ENCODE measurements around the gene SPACA7.
"Not testable (repeated sequence)": the region's sequence is repeated elsewhere in the genome, so short reads cannot be mapped to it uniquely, and the experiment has no call there.

SPACA7 gene

GRCh38 chr13:112424098-112424497, 47.9 kb downstream of the SPACA7 start:
- no peak for DNase-seq (ENCODE audit: low read depth)

GRCh38 chr13:112428704-112429103, 52.5 kb downstream of the SPACA7 start:
- DNase-seq (ENCODE audit: low read depth), result no peak

- no peak for DNase-seq (ENCODE audit: low read depth)
These were observed 55.6 kb downstream of the SPACA7 start for GRCh38 chr13:112431734-112432133.

- not testable (repeated sequence) for DNase-seq (ENCODE audit: low read depth)
These were observed 56.6 kb downstream of the SPACA7 start for GRCh38 chr13:112432734-112433133.

- not testable (repeated sequence) for DNase-seq (ENCODE audit: low read depth)
These were observed 57.4 kb downstream of the SPACA7 start for GRCh38 chr13:112433517-112433916.

GRCh38 chr13:112434032-112434431, 57.9 kb downstream of the SPACA7 start:
- DNase-seq (ENCODE audit: low read depth), result no peak

- DNase-seq (ENCODE audit: low read depth), result no peak
These were observed 58.9 kb downstream of the SPACA7 start for GRCh38 chr13:112434937-112435523.

- DNase-seq (ENCODE audit: low read depth), result no peak
These were observed 59.8 kb downstream of the SPACA7 start for GRCh38 chr13:112435973-112436372.

- no peak for DNase-seq (ENCODE audit: low read depth)
These were observed 61.9 kb downstream of the SPACA7 start for GRCh38 chr13:112438094-112438493.

GRCh38 chr13:112438515-112438914, 62.4 kb downstream of the SPACA7 start:
- no peak for DNase-seq (ENCODE audit: low read depth)

GRCh38 chr13:112441226-112441625, 65.1 kb downstream of the SPACA7 start:
- DNase-seq (ENCODE audit: low read depth), result no peak

GRCh38 chr13:112441779-112442310, 65.7 kb downstream of the SPACA7 start:
- no peak for DNase-seq (ENCODE audit: low read depth)

GRCh38 chr13:112442483-112443090, 66.4 kb downstream of the SPACA7 start:
- DNase-seq (ENCODE audit: low read depth), result no peak

- DNase-seq (ENCODE audit: low read depth), result no peak
These were observed 67.2 kb downstream of the SPACA7 start for GRCh38 chr13:112443191-112443994.

- DNase-seq (ENCODE audit: low read depth), result no peak
These were observed 67.8 kb downstream of the SPACA7 start for GRCh38 chr13:112443995-112444311.

- no peak for DNase-seq (ENCODE audit: low read depth)
These were observed 68.6 kb downstream of the SPACA7 start for GRCh38 chr13:112444416-112445399.

- DNase-seq (ENCODE audit: low read depth), result no peak
These were observed 69.5 kb downstream of the SPACA7 start for GRCh38 chr13:112445411-112446271.

- no peak for DNase-seq (ENCODE audit: low read depth)
These were observed 70.2 kb downstream of the SPACA7 start for GRCh38 chr13:112446347-112446861.

GRCh38 chr13:112446867-112447266, 70.7 kb downstream of the SPACA7 start:
- DNase-seq (ENCODE audit: low read depth), result no peak

GRCh38 chr13:112447306-112447705, 71.2 kb downstream of the SPACA7 start:
- no peak for DNase-seq (ENCODE audit: low read depth)

Data from activated T-helper 1 cell treated with Interleukin-2 at 50 U/mL for 16 hours (primary cell).